KOPT-K1 (cell line): ENCODE measurements around the gene POLR1D.

Experiments
- H3K27ac ChIP-seq: fragments of 200-600 bp; sonication (generic); 2 replicates; pipeline ENCODE4 v1.5.1; 2016; ENCODE audit warnings: antibody characterized with exemption, mild to moderate bottlenecking, low read depth, low read length; ENCODE audit not compliant: poor library complexity, severe bottlenecking
- H3K36me3 ChIP-seq: fragments of 200-600 bp; sonication (generic); 2 replicates; pipeline ENCODE4 v1.5.1; 2017; ENCODE audit warnings: antibody characterized with exemption, mild to moderate bottlenecking, low read length, moderate library complexity; ENCODE audit not compliant: insufficient read depth
- H3K9me3 ChIP-seq: fragments of 200-600 bp; sonication (generic); 2 replicates; pipeline ENCODE4 v1.5.1; 2017; ENCODE audit warnings: antibody characterized with exemption, low read length, mild to moderate bottlenecking; ENCODE audit not compliant: insufficient read depth, poor library complexity, severe bottlenecking

The POLR1D gene

DNA sequence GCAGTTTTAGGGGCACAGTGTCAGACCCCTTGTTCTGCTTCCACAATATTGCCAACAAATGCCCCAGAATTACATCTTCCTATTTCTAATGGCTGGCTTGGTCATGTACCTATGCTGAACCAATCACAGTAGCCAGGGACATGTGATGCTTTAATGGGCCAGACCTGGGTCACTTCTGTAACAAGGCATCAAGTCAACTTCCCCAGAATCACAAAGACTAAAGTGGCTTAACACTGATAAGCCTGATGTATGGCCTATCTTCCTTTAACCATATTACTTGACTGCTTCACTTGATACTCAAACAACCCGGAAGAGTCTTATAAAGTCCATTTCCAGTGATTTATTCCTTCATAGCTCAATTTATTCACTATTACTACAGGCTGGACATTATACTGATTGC is 21.0 kb upstream of the POLR1D start:
- H3K27ac ChIP-seq, result no peak overlapping the region
- H3K36me3 ChIP-seq, result no peaks in the 10 kb centered on the region
- H3K9me3 ChIP-seq, result no peaks in the 10 kb centered on the region

- Histone ChIP-seq H3K27ac (no peak overlapping the region), H3K36me3 (no peaks in the 10 kb centered on the region), H3K9me3 (no peaks in the 10 kb centered on the region)
Measured at GRCh38 chr13:27601208-27601607, 20.5 kb upstream of the POLR1D start.

GRCh38 chr13:27601803-27602202 is 19.9 kb upstream of the POLR1D start:
- Histone ChIP-seq H3K36me3 (no peaks in the 10 kb centered on the region), H3K9me3 (no peaks in the 10 kb centered on the region), H3K27ac (no peak overlapping the region)

- H3K27ac ChIP-seq, result no peak overlapping the region
- H3K36me3 ChIP-seq, result no peaks in the 10 kb centered on the region
- no peaks in the 10 kb centered on the region for H3K9me3 ChIP-seq
Measured at GRCh38 chr13:27605099-27605498, 16.6 kb upstream of the POLR1D start.

DNA sequence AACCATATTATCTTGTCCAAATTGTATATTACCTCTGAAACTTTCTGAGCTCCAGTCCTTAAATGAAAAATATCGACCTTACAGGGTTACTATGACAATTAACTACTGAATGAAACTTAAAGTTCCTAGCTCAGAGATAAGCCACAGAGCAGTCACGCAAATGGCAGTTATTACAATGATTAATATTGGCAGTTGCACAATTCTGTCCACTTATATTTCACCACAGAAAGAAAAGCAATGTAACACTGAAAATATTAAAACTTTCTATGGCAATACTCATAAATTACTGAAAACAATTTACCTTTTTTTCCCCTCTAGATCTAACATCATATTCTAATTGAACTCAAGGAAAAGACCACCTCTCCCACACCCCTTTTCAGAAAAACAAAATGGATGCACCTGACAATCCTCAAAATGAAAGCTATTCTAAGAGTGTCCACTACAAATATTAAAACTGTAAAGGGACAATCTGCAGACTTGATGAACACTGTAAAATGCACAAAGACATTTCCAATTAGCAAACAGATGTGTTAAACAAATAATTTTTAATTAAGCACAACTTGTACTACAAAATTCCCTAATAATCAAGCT is 16.0 kb upstream of the POLR1D start:
- Histone ChIP-seq H3K36me3 (no peaks in the 10 kb centered on the region), H3K27ac (no peak overlapping the region), H3K9me3 (no peaks in the 10 kb centered on the region)

- no peak overlapping the region for H3K27ac ChIP-seq
- H3K36me3 ChIP-seq, result no peaks in the 10 kb centered on the region
- H3K9me3 ChIP-seq, result no peaks in the 10 kb centered on the region
Measured at GRCh38 chr13:27607125-27607524, 14.6 kb upstream of the POLR1D start.

DNA sequence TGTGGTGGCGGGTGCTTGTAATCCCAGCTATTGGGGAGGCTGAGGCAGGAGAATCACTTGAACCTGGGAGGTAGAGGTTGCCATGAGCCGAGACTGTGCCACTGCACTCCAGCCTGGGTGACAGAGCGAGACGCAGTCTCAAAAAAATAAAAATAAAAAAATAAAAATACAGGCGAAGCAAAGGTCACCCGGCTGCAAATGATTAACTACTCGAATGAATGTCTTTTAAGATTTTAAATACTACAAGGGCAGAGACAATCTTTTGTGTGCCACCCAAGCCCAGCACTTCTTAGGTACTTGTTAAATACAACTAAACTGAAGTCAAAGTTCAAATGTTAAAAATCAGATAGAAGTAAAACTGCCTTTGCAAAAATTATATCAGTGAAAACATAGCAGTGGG is 8.1 kb upstream of the POLR1D start:
- peaks cover 15% of the 10 kb centered on the region for H3K9me3 ChIP-seq
- peaks cover 9% of the 10 kb centered on the region; the same call in 1 of the 2 replicates for H3K36me3 ChIP-seq
- H3K27ac ChIP-seq, result no peak overlapping the region

GRCh38 chr13:27617881-27618321 is 3.8 kb upstream of the POLR1D start:
- H3K27ac ChIP-seq, result no peak overlapping the region
- H3K36me3 ChIP-seq, result peaks cover 12% of the 10 kb centered on the region
- H3K9me3 ChIP-seq, result peaks cover 15% of the 10 kb centered on the region

- H3K27ac ChIP-seq, result peak overlapping the region; percentile 84
- peaks cover 14% of the 10 kb centered on the region for H3K9me3 ChIP-seq
- H3K36me3 ChIP-seq, result peaks cover 24% of the 10 kb centered on the region
Measured at GRCh38 chr13:27619093-27619727, 2.5 kb upstream of the POLR1D start.

GRCh38 chr13:27619728-27620376 is 1.8 kb upstream of the POLR1D start:
- Histone ChIP-seq H3K36me3 (peaks cover 24% of the 10 kb centered on the region), H3K27ac (peak overlapping the region; percentile 84), H3K9me3 (peaks cover 7% of the 10 kb centered on the region)

GRCh38 chr13:27620377-27621115 is 1.1 kb upstream of the POLR1D start, which contains the start of gene LNX2:
Gene LNX2 (minus strand): TSS chr13:27620529. CDS start chr13:27581703, 38,826 bp downstream.
- H3K36me3 ChIP-seq, result peaks cover 29% of the 10 kb centered on the region
- H3K9me3 ChIP-seq, result peaks cover under 1% of the 10 kb centered on the region
- H3K27ac ChIP-seq, result peak within 1 kb of the TSS; percentile 84

GRCh38 chr13:27621116-27621365 is 651 bp upstream of the POLR1D start:
- no peaks in the 10 kb centered on the region for H3K9me3 ChIP-seq
- H3K27ac ChIP-seq, result peak overlapping the region; percentile 84
- H3K36me3 ChIP-seq, result peaks cover 34% of the 10 kb centered on the region

GRCh38 chr13:27622102-27622820 is 569 bp downstream of the POLR1D start:
- Histone ChIP-seq H3K27ac (peak overlapping the region; percentile 84), H3K9me3 (no peaks in the 10 kb centered on the region), H3K36me3 (peaks cover 47% of the 10 kb centered on the region)

- Histone ChIP-seq H3K9me3 (no peaks in the 10 kb centered on the region), H3K27ac (no peak overlapping the region), H3K36me3 (peaks cover 53% of the 10 kb centered on the region)
Measured at GRCh38 chr13:27622881-27623280, 1.2 kb downstream of the POLR1D start.

DNA sequence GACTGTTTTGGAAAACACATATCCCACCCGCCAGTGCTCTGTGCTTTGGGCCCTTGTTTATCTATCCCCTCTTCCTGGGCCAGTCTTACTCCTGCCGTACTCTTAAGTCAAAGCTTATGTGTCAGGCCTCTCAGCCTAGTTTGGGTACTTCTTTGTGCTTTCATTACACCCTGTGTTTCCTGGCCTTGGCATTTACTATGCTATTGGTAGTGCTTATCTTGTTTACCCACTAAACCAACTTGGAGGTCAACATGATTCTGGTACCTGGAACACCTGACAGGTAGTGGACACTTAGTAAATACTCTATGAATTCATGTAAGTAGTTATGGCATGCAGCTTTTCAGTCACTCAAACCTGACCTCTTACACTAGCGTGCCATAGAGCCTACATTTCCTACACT is 2.4 kb downstream of the POLR1D start:
- Histone ChIP-seq H3K36me3 (peaks cover 63% of the 10 kb centered on the region), H3K9me3 (no peaks in the 10 kb centered on the region), H3K27ac (no peak overlapping the region)
